Stimulated activated CD8-positive, alpha-beta memory T cell treated with anti-CD3 and anti-CD28 coated beads, Interleukin-12 subunit alpha, Interleukin-12 subunit beta, amount 100 ng/mL, for 4 hours (primary cell): Measurements from ENCODE around the gene MCOLN1.
A peak's percentile ranks its signal among the peaks of the same experiment; 100 is the strongest.
"Not testable (repeated sequence)": the region's sequence is repeated elsewhere in the genome, so short reads cannot be mapped to it uniquely, and the experiment has no call there.

Source experiments
- DNase-seq: peaks from one replicate; pipeline ENCODE4 v3.0.0-alpha.2; 2020; ENCODE audit warnings: low read depth

The MCOLN1 gene

DNA sequence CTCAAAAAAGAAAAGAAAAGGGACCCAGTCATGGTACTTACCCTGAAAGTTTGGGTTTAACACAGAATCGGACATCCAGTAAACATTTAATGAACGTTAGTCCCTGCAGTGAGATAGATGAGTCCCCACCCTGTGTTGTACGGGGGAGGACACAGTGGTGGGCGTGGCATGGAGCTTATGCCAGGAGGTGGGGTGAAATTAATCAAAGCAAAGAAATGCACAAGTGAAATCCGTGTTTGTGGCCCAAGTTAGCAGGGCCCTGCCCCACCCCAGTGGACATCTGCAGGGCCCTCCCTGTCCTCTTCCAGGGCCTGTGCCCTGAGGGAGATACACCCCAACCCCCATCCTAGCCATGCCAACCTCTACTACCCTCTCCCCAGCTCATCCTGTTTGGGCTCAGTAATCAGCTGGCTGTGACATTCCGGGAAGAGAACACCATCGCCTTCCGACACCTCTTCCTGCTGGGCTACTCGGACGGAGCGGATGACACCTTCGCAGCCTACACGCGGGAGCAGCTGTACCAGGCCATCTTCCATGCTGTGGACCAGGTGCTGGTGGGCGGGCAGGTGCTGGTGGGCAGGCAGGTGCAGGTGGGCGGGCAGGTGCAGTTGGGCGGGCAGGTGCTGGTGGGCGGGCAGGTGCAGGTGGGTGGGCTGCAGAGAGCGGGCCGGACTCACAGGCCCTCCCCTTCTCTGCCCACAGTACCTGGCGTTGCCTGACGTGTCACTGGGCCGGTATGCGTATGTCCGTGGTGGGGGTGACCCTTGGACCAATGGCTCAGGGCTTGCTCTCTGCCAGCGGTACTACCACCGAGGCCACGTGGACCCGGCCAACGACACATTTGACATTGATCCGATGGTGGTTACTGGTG is 3.9 kb downstream of the MCOLN1 start:
- DNase-seq: no peak

- no peak for DNase-seq
These were observed 5.2 kb downstream of the MCOLN1 start for GRCh38 chr19:7527516-7528191.

- no peak for DNase-seq
These were observed 5.7 kb downstream of the MCOLN1 start for GRCh38 chr19:7528192-7528519.

GRCh38 chr19:7528522-7529245 is 6.3 kb downstream of the MCOLN1 start:
- DNase-seq: no peak

DNA sequence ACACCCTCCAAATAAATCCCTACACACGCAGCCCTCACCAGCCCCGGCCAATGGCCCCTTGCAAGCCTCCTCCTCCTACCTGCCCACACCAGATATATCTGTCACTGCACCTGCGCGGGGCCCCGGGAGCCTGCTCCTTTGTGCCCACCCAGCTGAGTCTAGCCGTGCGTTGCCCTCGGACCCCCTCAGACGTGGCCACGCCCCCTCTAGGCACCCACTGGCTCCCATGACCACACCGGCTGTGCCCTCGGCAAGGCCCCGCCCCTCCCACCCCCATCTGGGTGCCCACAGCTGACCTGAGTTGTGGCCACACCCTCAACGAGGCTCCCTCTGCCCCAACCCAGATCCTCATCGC is 6.8 kb downstream of the MCOLN1 start:
- no peak for DNase-seq

GRCh38 chr19:7529610-7530490 is 7.4 kb downstream of the MCOLN1 start:
- DNase-seq: no peak

- DNase-seq: no peak
These were observed 11.0 kb downstream of the MCOLN1 start for GRCh38 chr19:7533281-7533885.

DNA sequence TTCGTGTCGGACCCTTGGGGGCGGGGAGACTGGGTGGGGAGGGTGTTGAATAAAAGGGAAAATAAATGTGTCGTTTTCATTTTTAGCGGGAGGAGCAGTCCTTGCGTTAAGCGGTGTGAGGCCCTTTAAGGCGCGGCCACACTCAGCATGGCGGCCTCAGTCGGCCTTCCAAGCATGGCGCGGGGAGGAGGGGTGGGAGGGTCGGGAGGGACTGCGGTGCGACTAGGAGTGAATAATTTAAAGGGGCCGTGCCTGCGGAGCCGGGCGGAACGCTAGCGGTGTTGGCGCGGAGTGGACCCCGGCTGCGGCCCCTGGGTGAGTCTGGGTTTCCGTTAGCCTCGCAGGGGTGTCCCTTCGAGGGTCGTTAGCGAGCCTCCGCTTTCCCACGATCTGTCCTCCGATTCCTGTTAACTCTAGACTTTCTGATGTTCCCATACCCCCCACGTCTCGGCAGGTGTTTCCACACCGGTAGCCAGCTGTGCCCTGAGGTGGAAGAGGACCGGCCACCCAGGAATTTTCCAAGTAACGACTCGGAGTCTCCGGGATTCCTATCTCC is 11.6 kb downstream of the MCOLN1 start:
- peak; percentile 71 for DNase-seq

DNA sequence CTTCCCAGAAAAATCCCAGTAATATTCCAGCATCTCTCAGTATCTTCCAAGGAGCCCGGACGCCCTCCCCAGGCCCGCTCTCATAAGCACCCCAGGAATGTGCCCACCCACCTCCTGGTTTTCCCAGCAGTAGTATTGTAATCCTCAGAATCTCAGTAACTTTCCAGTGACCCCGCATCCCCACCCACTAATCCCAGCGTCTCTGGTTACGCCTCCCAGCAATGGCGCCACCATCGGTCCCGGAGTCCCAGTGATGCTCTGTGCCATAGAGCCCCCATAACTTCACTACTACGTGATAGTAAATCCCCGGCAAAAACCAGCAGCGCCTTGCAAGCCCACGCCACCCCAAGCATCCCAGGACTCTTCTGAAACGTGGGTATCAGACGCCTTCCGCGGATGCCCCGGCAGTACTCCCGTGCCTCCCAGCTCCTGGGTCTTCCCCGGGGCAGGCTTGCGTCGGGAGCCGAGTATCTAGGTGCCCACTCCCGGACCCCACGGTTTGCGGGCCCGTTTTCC is 12.2 kb downstream of the MCOLN1 start:
- DNase-seq: no peak

DNA sequence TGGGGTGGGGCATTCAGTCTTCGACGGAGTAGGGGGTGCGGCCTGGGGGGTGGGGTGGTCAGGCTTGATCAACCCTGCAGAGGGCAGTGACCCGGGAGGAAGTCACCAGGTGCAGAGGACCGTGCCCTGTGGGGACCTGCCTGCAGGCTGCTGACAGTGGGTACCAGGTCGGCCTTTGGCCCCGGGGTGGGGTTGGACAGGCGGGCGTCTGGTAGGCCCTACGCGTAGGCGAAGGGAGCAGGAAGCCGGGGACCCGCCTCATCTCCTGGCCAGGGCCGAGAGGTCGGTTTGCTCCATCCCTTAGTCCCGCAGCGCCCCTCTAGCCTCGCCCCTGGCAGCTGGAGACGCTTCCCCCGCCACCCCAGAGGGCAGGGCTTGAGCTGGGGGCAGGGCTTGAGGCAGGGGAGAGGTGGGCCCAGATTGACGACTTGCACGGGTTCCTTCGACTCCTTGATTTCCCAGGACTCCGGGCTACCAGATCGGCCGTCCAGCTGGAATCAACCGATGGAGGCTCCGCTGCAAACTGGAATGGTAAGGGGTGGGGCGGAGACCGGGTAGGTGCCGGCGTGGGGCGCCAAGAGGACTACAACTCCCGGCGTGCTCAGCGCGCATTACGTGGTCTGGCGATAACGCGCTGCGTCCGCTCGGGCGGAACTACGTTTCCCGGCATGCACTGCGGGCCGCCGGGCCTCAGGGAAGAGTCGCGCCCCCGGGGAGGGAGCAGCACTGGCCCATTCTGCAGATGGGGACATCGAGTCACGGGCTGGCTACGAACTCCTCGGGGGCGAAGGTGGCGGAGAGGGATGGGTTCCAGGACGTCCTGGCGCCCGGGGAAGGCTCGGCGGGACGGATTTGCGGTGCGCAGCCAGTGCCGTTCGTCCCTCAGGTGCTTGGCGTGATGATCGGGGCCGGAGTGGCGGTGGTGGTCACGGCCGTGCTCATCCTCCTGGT is 12.9 kb downstream of the MCOLN1 start, which contains the start of gene PNPLA6:
Gene PNPLA6, plus strand, starts transcription at position 671 of the 951 bp plus-strand sequence. Its CDS starts 72 bp downstream, at position 743.
- peak; percentile 90 for DNase-seq

GRCh38 chr19:7535998-7536695 is 13.7 kb downstream of the MCOLN1 start:
- DNase-seq: no peak

DNA sequence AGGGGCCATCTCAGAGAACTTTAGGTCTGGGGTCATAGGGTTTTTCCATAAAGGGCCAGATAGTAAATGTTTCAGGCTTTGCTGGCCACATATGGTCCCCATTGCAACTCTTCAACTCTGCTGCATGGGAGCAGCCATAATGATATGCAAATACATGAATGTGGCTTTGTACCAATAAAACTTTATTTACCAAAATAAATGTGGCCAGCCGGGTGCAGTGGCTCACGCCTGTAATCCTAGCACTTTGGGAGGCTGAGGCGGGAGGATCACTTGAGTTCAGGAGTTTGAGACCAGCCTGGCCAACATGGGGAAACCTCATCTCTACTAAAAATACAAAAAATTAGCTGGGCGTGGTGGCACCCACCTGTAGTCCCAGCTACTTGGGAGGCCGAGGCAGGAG is 16.6 kb downstream of the MCOLN1 start:
- not testable (repeated sequence) for DNase-seq

- no peak for DNase-seq
These were observed 17.5 kb downstream of the MCOLN1 start for GRCh38 chr19:7539827-7540425.

GRCh38 chr19:7540761-7541474 is 18.5 kb downstream of the MCOLN1 start:
- no peak for DNase-seq

DNA sequence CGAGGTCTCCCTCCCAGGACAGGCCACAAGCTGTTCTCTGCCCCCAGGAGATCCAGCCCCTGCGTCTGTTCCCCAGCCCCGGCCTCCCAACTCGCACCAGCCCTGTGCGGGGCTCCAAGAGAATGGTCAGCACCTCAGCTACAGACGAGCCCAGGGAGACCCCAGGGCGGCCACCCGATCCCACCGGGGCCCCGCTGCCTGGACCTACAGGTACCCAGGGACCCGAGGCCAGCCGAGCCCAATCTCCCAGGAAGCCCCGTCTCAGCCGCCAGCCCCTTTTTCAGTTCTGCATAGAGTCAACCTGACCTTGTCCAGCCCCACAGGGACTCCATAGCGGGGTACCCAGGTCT is 19.0 kb downstream of the MCOLN1 start:
- DNase-seq: no peak

- no peak for DNase-seq
These were observed 19.5 kb downstream of the MCOLN1 start for GRCh38 chr19:7541828-7542443.

- no peak for DNase-seq
These were observed 20.3 kb downstream of the MCOLN1 start for GRCh38 chr19:7542556-7543348.
